ENCODE data around the gene FAM174B.
A peak's percentile ranks its signal among the peaks of the same experiment; 100 is the strongest.

Gene FAM174B

GRCh38 chr15:92578096-92578835 is 77.3 kb downstream of the FAM174B start:
- no peaks in the 10 kb centered on the region for H3K4me1 ChIP-seq
- H3K9ac ChIP-seq = no peak overlapping the region
- H3K4me3 ChIP-seq = no peak overlapping the region
- no peak for TF ChIP-seq Cebpa-rat (IDR thresholded peaks at IDR 0.05)
- no peaks in the 10 kb centered on the region for H3K36me3 ChIP-seq
- no peaks in the 10 kb centered on the region for H4K20me1 ChIP-seq
- H3K4me2 ChIP-seq = no peak overlapping the region
- no peaks in the 10 kb centered on the region for H3K27me3 ChIP-seq
- no peak overlapping the region for H3K27ac ChIP-seq
- H3K9me3 ChIP-seq = no peaks in the 10 kb centered on the region

- H4K20me1 ChIP-seq = no peaks in the 10 kb centered on the region
- no peak overlapping the region for H3K4me2 ChIP-seq
- H3K4me1 ChIP-seq = peaks cover 7% of the 10 kb centered on the region
- H3K27ac ChIP-seq = no peak overlapping the region
- H3K9me3 ChIP-seq = no peaks in the 10 kb centered on the region
- H3K36me3 ChIP-seq = no peaks in the 10 kb centered on the region
- H3K27me3 ChIP-seq = no peaks in the 10 kb centered on the region
- H3K9ac ChIP-seq = no peak overlapping the region
- TF ChIP-seq Cebpa-rat (IDR thresholded peaks at IDR 0.05) = no peak
- no peak overlapping the region for H3K4me3 ChIP-seq
Observed at GRCh38 chr15:92576597-92577200, 78.9 kb downstream of the FAM174B start.

- no peaks in the 10 kb centered on the region for H3K36me3 ChIP-seq
- no peak for TF ChIP-seq Cebpa-rat (IDR thresholded peaks at IDR 0.05)
- no peaks in the 10 kb centered on the region for H3K9me3 ChIP-seq
- H3K4me3 ChIP-seq = no peak overlapping the region
- no peaks in the 10 kb centered on the region for H3K27me3 ChIP-seq
- peaks cover 7% of the 10 kb centered on the region for H3K4me1 ChIP-seq
- no peaks in the 10 kb centered on the region for H4K20me1 ChIP-seq
- no peak overlapping the region for H3K27ac ChIP-seq
- H3K4me2 ChIP-seq = no peak overlapping the region
- no peak overlapping the region for H3K9ac ChIP-seq
Observed at GRCh38 chr15:92574566-92574965, 81.0 kb downstream of the FAM174B start.

- Histone ChIP-seq H3K9ac (no peak overlapping the region), H3K4me2 (no peak overlapping the region), H3K9me3 (no peaks in the 10 kb centered on the region), H4K20me1 (no peaks in the 10 kb centered on the region), H3K27ac (no peak overlapping the region), H3K36me3 (no peaks in the 10 kb centered on the region), H3K4me3 (no peak overlapping the region), H3K27me3 (no peaks in the 10 kb centered on the region), H3K4me1 (peaks cover 7% of the 10 kb centered on the region)
- no peak for TF ChIP-seq Cebpa-rat (IDR thresholded peaks at IDR 0.05)
Observed at GRCh38 chr15:92574161-92574560, 81.4 kb downstream of the FAM174B start.

GRCh38 chr15:92571824-92572223 is 83.8 kb downstream of the FAM174B start:
- TF ChIP-seq Cebpa-rat (IDR thresholded peaks at IDR 0.05) = no peak
- no peak overlapping the region for H3K27ac ChIP-seq
- H3K36me3 ChIP-seq = no peaks in the 10 kb centered on the region
- no peaks in the 10 kb centered on the region for H3K9me3 ChIP-seq
- H3K4me3 ChIP-seq = no peak overlapping the region
- no peaks in the 10 kb centered on the region for H3K27me3 ChIP-seq
- H4K20me1 ChIP-seq = no peaks in the 10 kb centered on the region
- H3K4me2 ChIP-seq = peak overlapping the region; percentile 46
- peaks cover 7% of the 10 kb centered on the region for H3K4me1 ChIP-seq
- H3K9ac ChIP-seq = no peak overlapping the region

GRCh38 chr15:92570391-92570790 is 85.2 kb downstream of the FAM174B start:
- Histone ChIP-seq H3K27me3 (no peaks in the 10 kb centered on the region), H3K4me3 (no peak overlapping the region), H3K4me2 (no peak overlapping the region), H3K4me1 (peaks cover 7% of the 10 kb centered on the region), H4K20me1 (no peaks in the 10 kb centered on the region), H3K27ac (no peak overlapping the region), H3K36me3 (no peaks in the 10 kb centered on the region), H3K9ac (no peak overlapping the region), H3K9me3 (no peaks in the 10 kb centered on the region; the same call in 1 of the 2 replicates)
- TF ChIP-seq Cebpa-rat (IDR thresholded peaks at IDR 0.05) = no peak

GRCh38 chr15:92569778-92570177 is 85.8 kb downstream of the FAM174B start:
- no peak overlapping the region for H3K27ac ChIP-seq
- H3K27me3 ChIP-seq = no peaks in the 10 kb centered on the region
- peaks cover 9% of the 10 kb centered on the region for H3K4me1 ChIP-seq
- H3K9ac ChIP-seq = no peak overlapping the region
- H3K36me3 ChIP-seq = no peaks in the 10 kb centered on the region
- no peak for TF ChIP-seq Cebpa-rat (IDR thresholded peaks at IDR 0.05)
- H3K4me3 ChIP-seq = no peak overlapping the region
- no peaks in the 10 kb centered on the region for H4K20me1 ChIP-seq
- H3K4me2 ChIP-seq = no peak overlapping the region
- H3K9me3 ChIP-seq = no peaks in the 10 kb centered on the region; the same call in 1 of the 2 replicates

All from BLaER1 (cell line).